Ishikawa (cell line): Measurements from ENCODE around the gene ADCYAP1.

Source experiments
- CEBPB ChIP-seq: IDR thresholded peaks from 2 replicates; pipeline ENCODE4 v1.6.1; 2012
- CREB1 ChIP-seq: IDR thresholded peaks from 2 replicates; pipeline ENCODE4 v1.6.1; 2012; ENCODE audit warnings: low read depth
- EGR1 ChIP-seq: IDR thresholded peaks from 2 replicates; pipeline ENCODE4 v1.6.1; 2012
- EP300 ChIP-seq: IDR thresholded peaks from 2 replicates; pipeline ENCODE4 v1.6.1; 2012; ENCODE audit warnings: borderline replicate concordance
- FOXM1 ChIP-seq: IDR thresholded peaks from 2 replicates; pipeline ENCODE4 v1.6.1; 2012; ENCODE audit warnings: low read depth, borderline replicate concordance
- NFIC ChIP-seq: IDR thresholded peaks from 2 replicates; pipeline ENCODE4 v1.6.1; 2012
- RAD21 ChIP-seq: IDR thresholded peaks from 2 replicates; pipeline ENCODE4 v1.6.1; 2012; ENCODE audit warnings: low read depth
- TAF1 ChIP-seq: IDR thresholded peaks from 2 replicates; pipeline ENCODE4 v1.6.1; 2012; ENCODE audit warnings: low read depth, mild to moderate bottlenecking
- TCF12 ChIP-seq: IDR thresholded peaks from 2 replicates; pipeline ENCODE4 v1.6.1; 2012; ENCODE audit warnings: low read depth
- TEAD4 ChIP-seq: IDR thresholded peaks from 2 replicates; pipeline ENCODE4 v1.6.1; 2012
- YY1 ChIP-seq: IDR thresholded peaks from 2 replicates; pipeline ENCODE4 v1.6.1; 2012; ENCODE audit warnings: low read depth
- ZBTB7A ChIP-seq: IDR thresholded peaks from 2 replicates; pipeline ENCODE4 v1.6.1; 2012; ENCODE audit warnings: low read depth
- TF ChIP-seq, protein P1 (sequence below): IDR thresholded peaks from 2 replicates; pipeline ENCODE4 v1.6.1; 2012; ENCODE audit warnings: low read depth, mild to moderate bottlenecking
- TF ChIP-seq, protein P2 (sequence below): IDR thresholded peaks from 2 replicates; pipeline ENCODE4 v1.6.1; 2012
- TF ChIP-seq, protein P3 (sequence below): IDR thresholded peaks from 2 replicates; pipeline ENCODE4 v1.6.1; 2012

Gene ADCYAP1

DNA sequence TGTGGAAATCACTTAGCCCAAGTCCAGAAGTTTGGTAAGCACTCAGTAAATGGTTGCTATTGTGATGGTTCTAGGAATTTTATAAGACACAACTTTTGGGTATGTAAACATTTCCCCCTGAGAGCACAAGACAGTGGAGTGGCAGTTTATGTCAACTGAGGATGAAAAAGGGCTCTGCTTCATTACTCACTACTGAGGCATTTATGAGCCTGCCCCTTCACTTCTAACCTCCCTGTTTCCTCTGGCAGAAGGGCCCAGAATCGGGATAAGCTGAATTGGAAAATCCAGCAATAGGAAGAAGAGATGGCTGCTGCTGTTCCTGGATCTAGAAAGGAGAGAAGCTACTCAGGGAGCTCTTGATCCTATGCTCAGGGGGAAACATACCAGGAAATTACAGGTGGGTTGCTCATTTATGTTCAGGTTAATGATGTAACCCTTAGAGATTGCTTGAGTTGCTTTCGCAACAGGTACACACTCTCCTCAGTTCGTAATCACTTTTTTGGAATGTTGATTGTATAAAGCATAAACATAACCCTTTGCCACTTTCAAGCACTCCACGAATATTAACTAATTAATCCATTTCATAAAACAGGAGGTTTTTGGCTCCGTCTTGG, 46.3 kb downstream of the ADCYAP1 start:
- TF ChIP-seq ZBTB7A (no peak), FOXM1 (no peak), CREB1 (no peak), RAD21 (no peak), CEBPB (no peak), EP300 (no peak), TCF12 (no peak), TEAD4 (no peak), EGR1 (no peak), YY1 (no peak), TAF1 (no peak), NFIC (no peak)
- TF ChIP-seq, protein P1, sequence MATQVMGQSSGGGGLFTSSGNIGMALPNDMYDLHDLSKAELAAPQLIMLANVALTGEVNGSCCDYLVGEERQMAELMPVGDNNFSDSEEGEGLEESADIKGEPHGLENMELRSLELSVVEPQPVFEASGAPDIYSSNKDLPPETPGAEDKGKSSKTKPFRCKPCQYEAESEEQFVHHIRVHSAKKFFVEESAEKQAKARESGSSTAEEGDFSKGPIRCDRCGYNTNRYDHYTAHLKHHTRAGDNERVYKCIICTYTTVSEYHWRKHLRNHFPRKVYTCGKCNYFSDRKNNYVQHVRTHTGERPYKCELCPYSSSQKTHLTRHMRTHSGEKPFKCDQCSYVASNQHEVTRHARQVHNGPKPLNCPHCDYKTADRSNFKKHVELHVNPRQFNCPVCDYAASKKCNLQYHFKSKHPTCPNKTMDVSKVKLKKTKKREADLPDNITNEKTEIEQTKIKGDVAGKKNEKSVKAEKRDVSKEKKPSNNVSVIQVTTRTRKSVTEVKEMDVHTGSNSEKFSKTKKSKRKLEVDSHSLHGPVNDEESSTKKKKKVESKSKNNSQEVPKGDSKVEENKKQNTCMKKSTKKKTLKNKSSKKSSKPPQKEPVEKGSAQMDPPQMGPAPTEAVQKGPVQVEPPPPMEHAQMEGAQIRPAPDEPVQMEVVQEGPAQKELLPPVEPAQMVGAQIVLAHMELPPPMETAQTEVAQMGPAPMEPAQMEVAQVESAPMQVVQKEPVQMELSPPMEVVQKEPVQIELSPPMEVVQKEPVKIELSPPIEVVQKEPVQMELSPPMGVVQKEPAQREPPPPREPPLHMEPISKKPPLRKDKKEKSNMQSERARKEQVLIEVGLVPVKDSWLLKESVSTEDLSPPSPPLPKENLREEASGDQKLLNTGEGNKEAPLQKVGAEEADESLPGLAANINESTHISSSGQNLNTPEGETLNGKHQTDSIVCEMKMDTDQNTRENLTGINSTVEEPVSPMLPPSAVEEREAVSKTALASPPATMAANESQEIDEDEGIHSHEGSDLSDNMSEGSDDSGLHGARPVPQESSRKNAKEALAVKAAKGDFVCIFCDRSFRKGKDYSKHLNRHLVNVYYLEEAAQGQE: no peak
- TF ChIP-seq, protein P2, sequence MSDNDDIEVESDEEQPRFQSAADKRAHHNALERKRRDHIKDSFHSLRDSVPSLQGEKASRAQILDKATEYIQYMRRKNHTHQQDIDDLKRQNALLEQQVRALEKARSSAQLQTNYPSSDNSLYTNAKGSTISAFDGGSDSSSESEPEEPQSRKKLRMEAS: no peak
- TF ChIP-seq, protein P3, sequence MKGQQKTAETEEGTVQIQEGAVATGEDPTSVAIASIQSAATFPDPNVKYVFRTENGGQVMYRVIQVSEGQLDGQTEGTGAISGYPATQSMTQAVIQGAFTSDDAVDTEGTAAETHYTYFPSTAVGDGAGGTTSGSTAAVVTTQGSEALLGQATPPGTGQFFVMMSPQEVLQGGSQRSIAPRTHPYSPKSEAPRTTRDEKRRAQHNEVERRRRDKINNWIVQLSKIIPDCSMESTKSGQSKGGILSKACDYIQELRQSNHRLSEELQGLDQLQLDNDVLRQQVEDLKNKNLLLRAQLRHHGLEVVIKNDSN: no peak

DNA sequence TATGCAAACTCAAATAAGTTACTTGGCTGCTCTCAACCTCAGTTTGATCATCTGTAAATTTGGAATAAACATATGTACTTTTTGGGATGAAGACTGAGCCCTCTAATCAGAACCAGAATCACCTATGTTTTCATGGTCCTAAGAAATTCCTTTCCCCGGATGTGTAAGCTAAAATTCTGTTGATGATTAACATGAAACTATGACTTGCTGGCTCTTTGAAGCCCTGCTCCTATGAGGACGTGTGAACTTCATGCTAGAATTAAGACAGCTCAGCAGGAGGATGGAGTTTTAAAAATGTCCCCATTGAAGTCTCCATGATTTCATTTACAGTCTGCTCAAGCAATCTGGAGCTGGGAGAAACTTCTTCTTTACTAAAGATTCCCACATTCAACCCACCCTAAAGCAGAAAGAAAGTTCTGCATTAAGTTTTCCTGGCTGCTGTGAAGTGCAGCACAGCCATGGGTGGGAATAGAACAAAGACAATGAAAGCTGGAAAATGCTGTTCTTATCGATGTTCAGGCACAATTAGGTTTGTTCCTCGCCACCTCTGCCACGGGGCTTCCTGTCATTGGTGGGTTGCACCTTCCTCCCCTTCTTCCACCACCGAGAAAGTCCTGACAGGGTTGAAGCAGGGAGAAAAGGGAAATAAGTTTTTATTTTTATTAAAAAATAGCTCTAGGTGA, 50.9 kb downstream of the ADCYAP1 start:
- TF ChIP-seq TCF12: no peak
- no peak for TF ChIP-seq ZBTB7A
- no peak for TF ChIP-seq CEBPB
- TF ChIP-seq EP300: no peak
- no peak for TF ChIP-seq TAF1
- no peak for TF ChIP-seq TEAD4
- TF ChIP-seq, protein P2: no peak
- TF ChIP-seq CREB1: no peak
- TF ChIP-seq, protein P3: no peak
- TF ChIP-seq NFIC: no peak
- TF ChIP-seq EGR1: no peak
- TF ChIP-seq, protein P1: no peak
- TF ChIP-seq RAD21: no peak
- TF ChIP-seq FOXM1: no peak
- TF ChIP-seq YY1: no peak

DNA sequence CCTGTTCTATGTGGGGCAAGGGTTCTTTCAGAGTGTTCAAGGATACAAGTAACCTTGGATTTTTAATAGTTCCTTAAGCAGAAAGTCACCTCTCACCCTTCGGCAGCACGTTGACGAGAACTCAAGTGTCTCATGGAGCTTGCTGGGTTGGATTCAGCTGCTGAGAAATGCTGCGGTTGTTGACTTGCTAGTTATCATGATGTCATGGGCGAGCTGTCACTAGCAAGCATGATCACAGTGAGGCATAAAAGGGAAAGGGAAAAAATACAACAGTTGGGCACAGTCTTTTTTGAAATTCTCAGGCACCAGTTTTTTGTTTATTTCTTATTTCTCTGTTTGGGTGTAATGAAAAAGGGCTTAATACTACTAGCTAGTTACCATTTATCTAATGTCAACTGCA, 53.2 kb downstream of the ADCYAP1 start:
- TF ChIP-seq, protein P2: no peak
- TF ChIP-seq, protein P3: no peak
- TF ChIP-seq YY1 (no peak), TAF1 (no peak), RAD21 (no peak), NFIC (no peak), EP300 (no peak), ZBTB7A (no peak), CEBPB (no peak), FOXM1 (no peak), TCF12 (no peak), EGR1 (no peak), TEAD4 (no peak), CREB1 (no peak)
- TF ChIP-seq, protein P1: no peak
